ENCODE results near the gene ESYT1. TPM values are rescaled to one million over a fixed set of nuclear protein-coding genes. Genes with fewer than 3 reads are reported as not detected.
A peak's percentile ranks its signal among the peaks of the same experiment; 100 is the strongest.

The ESYT1 gene
- total RNA-seq, 2 donors from 2014 or later, result 54.1 to 63.9 TPM

GRCh38 chr12:56121204-56121870, 6.7 kb upstream of the ESYT1 start:
- intact Hi-C loops (cut with DNase I), result no loop called here
- ATAC-seq (no peak), DNase-seq (no peak)

- intact Hi-C loops (cut with DNase I), result no loop called here
- DNase-seq (no peak), ATAC-seq (no peak)
Measured at GRCh38 chr12:56122637-56123036, 5.4 kb upstream of the ESYT1 start.

- no peak for DNase-seq
- intact Hi-C loops (cut with DNase I), result no loop called here
Measured at GRCh38 chr12:56124133-56124532, 3.9 kb upstream of the ESYT1 start.

GRCh38 chr12:56126732-56127239, 1.3 kb upstream of the ESYT1 start:
- no peak for ATAC-seq
- no peak for DNase-seq
- intact Hi-C loops (cut with DNase I), result no loop called here

More at GRCh38 chr12:56124133-56124532, 3.9 kb upstream of the ESYT1 start:
- ATAC-seq, result no peak

- ATAC-seq (no peak), DNase-seq (no peak)
- intact Hi-C loops (cut with DNase I), result no loop called here
Measured at GRCh38 chr12:56127485-56127887, 581 bp upstream of the ESYT1 start.

GRCh38 chr12:56128670-56129205, 671 bp downstream of the ESYT1 start:
- no peak for DNase-seq
- ATAC-seq, result peak; percentile 10 to 19
- intact Hi-C loops (cut with DNase I), result loop anchor here (2.0 kb wide), 2 partner anchors 30 to 60 kb away; partner anchors contain the start of genes MYL6 (in 1 of the 2) and SMARCC2 (in 1 of the 2)

GRCh38 chr12:56129206-56129941, 1.3 kb downstream of the ESYT1 start:
- ATAC-seq, result peak; percentile 40 to 68
- intact Hi-C loops (cut with DNase I), result loop anchor here (2.0 kb wide), 2 partner anchors 29 to 59 kb away; partner anchors contain the start of genes MYL6 (in 1 of the 2) and SMARCC2 (in 1 of the 2)

GRCh38 chr12:56129942-56130495, 2.0 kb downstream of the ESYT1 start:
- DNase-seq, result no peak
- no peak for ATAC-seq
- intact Hi-C loops (cut with DNase I), result loop anchor here (2.0 kb wide), 2 partner anchors 29 to 59 kb away; partner anchors contain the start of genes MYL6 (in 1 of the 2) and SMARCC2 (in 1 of the 2)

More at GRCh38 chr12:56129206-56129941, 1.3 kb downstream of the ESYT1 start:
- DNase-seq, result peak; percentile 80

GRCh38 chr12:56130876-56131275, 2.8 kb downstream of the ESYT1 start:
- intact Hi-C loops (cut with DNase I), result no loop called here
- no peak for DNase-seq
- ATAC-seq, result no peak

GRCh38 chr12:56134897-56135296, 6.8 kb downstream of the ESYT1 start:
- ATAC-seq (no peak), DNase-seq (no peak)
- intact Hi-C loops (cut with DNase I), result no loop called here

GRCh38 chr12:56137853-56138571, 9.9 kb downstream of the ESYT1 start:
- intact Hi-C loops (cut with DNase I), result no loop called here
- ATAC-seq (no peak), DNase-seq (no peak)

- intact Hi-C loops (cut with DNase I), result no loop called here
- no peak for ATAC-seq
- no peak for DNase-seq
Measured at GRCh38 chr12:56141946-56142784, 14.1 kb downstream of the ESYT1 start.

- ATAC-seq, result no peak
- intact Hi-C loops (cut with DNase I), result no loop called here
- no peak for DNase-seq
Measured at GRCh38 chr12:56143217-56143616, 15.2 kb downstream of the ESYT1 start.

GRCh38 chr12:56143870-56144269, 15.8 kb downstream of the ESYT1 start:
- intact Hi-C loops (cut with DNase I), result no loop called here
- DNase-seq, result no peak
- peak; percentile 43 to 55 for ATAC-seq

- ATAC-seq, result no peak
- intact Hi-C loops (cut with DNase I), result no loop called here
- no peak for DNase-seq
Measured at GRCh38 chr12:56145217-56145616, 17.1 kb downstream of the ESYT1 start.

GRCh38 chr12:56146492-56147460, 18.7 kb downstream of the ESYT1 start:
- peak; percentile 27 to 39 for ATAC-seq
- DNase-seq, result peak; percentile 49
- intact Hi-C loops (cut with DNase I), result no loop called here

- no peak for ATAC-seq
Measured at GRCh38 chr12:56150563-56150962, 22.5 kb downstream of the ESYT1 start.

More at GRCh38 chr12:56150563-56150962, 22.5 kb downstream of the ESYT1 start:
- no peak for DNase-seq
- intact Hi-C loops (cut with DNase I), result no loop called here
